ENCODE data around the gene DDR1. TPM values are rescaled to one million over a fixed set of nuclear protein-coding genes. Genes with fewer than 3 reads are reported as not detected.
A peak's percentile ranks its signal among the peaks of the same experiment; 100 is the strongest.

The DDR1 gene
- total RNA-seq, 1 experiment from 2014 or later, result 95.2 TPM

DNA sequence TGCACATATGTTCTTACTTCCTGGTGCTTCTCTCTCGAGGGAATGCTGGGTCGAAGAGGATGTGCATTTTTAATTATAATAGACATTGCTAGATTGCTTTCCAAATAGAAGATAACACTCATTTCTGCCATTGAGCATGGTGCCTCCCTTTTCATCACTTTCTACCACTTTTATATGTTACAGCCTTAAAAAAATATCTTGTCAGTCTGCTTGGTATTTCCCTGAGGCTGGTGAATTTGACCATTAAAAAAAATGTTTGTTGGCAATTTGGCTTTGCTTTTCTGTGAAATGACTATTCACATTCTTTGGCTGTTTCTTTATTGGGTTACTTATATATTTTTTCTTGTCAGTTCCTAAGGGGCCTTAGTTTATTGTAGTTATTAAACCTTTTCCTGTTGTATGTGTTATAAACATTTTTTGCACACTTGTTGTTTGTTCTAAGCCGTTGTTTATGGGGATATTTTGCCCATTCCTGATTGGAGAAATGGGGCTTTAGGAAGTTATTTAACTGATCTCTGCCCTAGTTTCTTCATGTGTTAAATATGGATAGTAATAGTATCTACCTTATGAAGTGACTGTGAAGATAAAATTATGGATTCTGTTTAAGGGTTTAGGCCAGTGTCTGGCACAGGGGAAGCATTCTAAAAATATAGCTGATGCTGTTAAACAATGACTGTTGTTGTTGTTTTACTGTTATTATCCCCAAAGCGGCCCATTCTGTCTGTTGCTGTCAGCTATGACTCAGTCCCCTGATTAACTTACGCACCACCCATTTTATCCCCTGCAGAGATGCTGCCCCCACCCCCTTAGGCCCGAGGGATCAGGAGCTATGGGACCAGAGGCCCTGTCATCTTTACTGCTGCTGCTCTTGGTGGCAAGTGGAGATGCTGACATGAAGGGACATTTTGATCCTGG, 3.8 kb downstream of the DDR1 start:
- Histone ChIP-seq H3K4me1 (ENCODE audit: control insufficient read depth, insufficient read depth, low read length) (peaks cover 32% of the 10 kb centered on the region), H3K27me3 (ENCODE audit: control insufficient read depth, insufficient read depth, low read length) (no peaks in the 10 kb centered on the region), H3K36me3 (ENCODE audit: control insufficient read depth, insufficient read depth, low read length) (no peaks in the 10 kb centered on the region), H3K9me3 (ENCODE audit: control insufficient read depth, insufficient read depth, low read depth, low read length) (no peaks in the 10 kb centered on the region), H3K27ac (ENCODE audit: low read length) (no peak overlapping the region), H3K4me3 (ENCODE audit: low read depth in 2 of 2, low read length in 2 of 2) (no peak overlapping the region)
- in situ Hi-C loops (cut with HindIII; ENCODE audit: low pct_unique_long_range_greater_than_20kb, low sequenced_read_pairs) (no loop called here), intact Hi-C loops (cut with micrococcal nuclease; ENCODE audit: unreplicated experiment) (no loop called here)
- TF ChIP-seq POLR2AphosphoS5 (IDR thresholded peaks at IDR 0.05; ENCODE audit: low read depth, low read length) (no peak), SIN3A (IDR thresholded peaks at IDR 0.05; ENCODE audit: borderline replicate concordance, insufficient read depth, low read depth, low read length) (no peak), TCF7L2 (IDR thresholded peaks at IDR 0.05; ENCODE audit: low read depth, low read length) (no peak)
- TF ChIP-seq, protein P1, sequence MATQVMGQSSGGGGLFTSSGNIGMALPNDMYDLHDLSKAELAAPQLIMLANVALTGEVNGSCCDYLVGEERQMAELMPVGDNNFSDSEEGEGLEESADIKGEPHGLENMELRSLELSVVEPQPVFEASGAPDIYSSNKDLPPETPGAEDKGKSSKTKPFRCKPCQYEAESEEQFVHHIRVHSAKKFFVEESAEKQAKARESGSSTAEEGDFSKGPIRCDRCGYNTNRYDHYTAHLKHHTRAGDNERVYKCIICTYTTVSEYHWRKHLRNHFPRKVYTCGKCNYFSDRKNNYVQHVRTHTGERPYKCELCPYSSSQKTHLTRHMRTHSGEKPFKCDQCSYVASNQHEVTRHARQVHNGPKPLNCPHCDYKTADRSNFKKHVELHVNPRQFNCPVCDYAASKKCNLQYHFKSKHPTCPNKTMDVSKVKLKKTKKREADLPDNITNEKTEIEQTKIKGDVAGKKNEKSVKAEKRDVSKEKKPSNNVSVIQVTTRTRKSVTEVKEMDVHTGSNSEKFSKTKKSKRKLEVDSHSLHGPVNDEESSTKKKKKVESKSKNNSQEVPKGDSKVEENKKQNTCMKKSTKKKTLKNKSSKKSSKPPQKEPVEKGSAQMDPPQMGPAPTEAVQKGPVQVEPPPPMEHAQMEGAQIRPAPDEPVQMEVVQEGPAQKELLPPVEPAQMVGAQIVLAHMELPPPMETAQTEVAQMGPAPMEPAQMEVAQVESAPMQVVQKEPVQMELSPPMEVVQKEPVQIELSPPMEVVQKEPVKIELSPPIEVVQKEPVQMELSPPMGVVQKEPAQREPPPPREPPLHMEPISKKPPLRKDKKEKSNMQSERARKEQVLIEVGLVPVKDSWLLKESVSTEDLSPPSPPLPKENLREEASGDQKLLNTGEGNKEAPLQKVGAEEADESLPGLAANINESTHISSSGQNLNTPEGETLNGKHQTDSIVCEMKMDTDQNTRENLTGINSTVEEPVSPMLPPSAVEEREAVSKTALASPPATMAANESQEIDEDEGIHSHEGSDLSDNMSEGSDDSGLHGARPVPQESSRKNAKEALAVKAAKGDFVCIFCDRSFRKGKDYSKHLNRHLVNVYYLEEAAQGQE (IDR thresholded peaks at IDR 0.05; ENCODE audit: insufficient read depth in 1 of 2, low read depth in 2 of 2, low read length in 1 of 2), result no peak
- TF ChIP-seq, protein P2, sequence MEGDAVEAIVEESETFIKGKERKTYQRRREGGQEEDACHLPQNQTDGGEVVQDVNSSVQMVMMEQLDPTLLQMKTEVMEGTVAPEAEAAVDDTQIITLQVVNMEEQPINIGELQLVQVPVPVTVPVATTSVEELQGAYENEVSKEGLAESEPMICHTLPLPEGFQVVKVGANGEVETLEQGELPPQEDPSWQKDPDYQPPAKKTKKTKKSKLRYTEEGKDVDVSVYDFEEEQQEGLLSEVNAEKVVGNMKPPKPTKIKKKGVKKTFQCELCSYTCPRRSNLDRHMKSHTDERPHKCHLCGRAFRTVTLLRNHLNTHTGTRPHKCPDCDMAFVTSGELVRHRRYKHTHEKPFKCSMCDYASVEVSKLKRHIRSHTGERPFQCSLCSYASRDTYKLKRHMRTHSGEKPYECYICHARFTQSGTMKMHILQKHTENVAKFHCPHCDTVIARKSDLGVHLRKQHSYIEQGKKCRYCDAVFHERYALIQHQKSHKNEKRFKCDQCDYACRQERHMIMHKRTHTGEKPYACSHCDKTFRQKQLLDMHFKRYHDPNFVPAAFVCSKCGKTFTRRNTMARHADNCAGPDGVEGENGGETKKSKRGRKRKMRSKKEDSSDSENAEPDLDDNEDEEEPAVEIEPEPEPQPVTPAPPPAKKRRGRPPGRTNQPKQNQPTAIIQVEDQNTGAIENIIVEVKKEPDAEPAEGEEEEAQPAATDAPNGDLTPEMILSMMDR (IDR thresholded peaks at IDR 0.05), result no peak
- POLR2A ChIA-PET, result no interaction called here
- ATAC-seq, result no peak
- BruUV-seq (replicated peaks), result TSS peak; percentile 36
- DNase-seq (ENCODE audit: low read depth, low spot score), result no peak
- CTCF ChIA-PET, result no interaction called here

DNA sequence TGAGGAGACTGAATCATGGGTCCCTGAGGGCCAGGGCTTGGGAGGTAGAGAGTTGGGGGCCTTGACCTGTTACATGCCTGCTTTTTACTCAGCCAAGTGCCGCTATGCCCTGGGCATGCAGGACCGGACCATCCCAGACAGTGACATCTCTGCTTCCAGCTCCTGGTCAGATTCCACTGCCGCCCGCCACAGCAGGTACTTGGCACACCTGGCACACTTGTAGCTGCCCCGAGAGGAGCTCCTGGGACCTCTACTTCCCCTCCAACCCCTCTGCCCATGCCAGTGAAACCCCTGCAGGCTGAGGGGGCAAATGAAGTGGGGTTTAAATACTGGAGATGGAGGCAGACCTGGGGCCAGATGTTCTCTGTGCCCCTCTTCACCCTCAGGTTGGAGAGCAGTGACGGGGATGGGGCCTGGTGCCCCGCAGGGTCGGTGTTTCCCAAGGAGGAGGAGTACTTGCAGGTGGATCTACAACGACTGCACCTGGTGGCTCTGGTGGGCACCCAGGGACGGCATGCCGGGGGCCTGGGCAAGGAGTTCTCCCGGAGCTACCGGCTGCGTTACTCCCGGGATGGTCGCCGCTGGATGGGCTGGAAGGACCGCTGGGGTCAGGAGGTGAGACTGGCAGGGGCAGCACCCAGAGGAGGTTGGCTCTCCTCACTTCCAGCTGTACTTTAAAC, 4.6 kb downstream of the DDR1 start:
- in situ Hi-C loops (cut with HindIII; ENCODE audit: low pct_unique_long_range_greater_than_20kb, low sequenced_read_pairs), result no loop called here
- POLR2A ChIA-PET, result no interaction called here

More for the DNA sequence above, 4.6 kb downstream of the DDR1 start:
- BruUV-seq (replicated peaks), result no TSS peak
- Histone ChIP-seq H3K4me3 (ENCODE audit: low read depth in 2 of 2, low read length in 2 of 2) (no peak overlapping the region), H3K36me3 (ENCODE audit: control insufficient read depth, insufficient read depth, low read length) (no peaks in the 10 kb centered on the region), H3K27ac (ENCODE audit: low read length) (no peak overlapping the region), H3K27me3 (ENCODE audit: control insufficient read depth, insufficient read depth, low read length) (no peaks in the 10 kb centered on the region), H3K9me3 (ENCODE audit: control insufficient read depth, insufficient read depth, low read depth, low read length) (no peaks in the 10 kb centered on the region), H3K4me1 (ENCODE audit: control insufficient read depth, insufficient read depth, low read length) (peaks cover 25% of the 10 kb centered on the region)
- DNase-seq (ENCODE audit: low read depth, low spot score) (no peak), ATAC-seq (no peak)
- intact Hi-C loops (cut with micrococcal nuclease; ENCODE audit: unreplicated experiment), result no loop called here
- CTCF ChIA-PET, result interaction anchor here (0.5 kb wide), 1 partner anchor 387 kb away, joined by 3 read pairs; no protein-coding TSS in a partner anchor
- TF ChIP-seq POLR2AphosphoS5 (IDR thresholded peaks at IDR 0.05; ENCODE audit: low read depth, low read length) (no peak), TCF7L2 (IDR thresholded peaks at IDR 0.05; ENCODE audit: low read depth, low read length) (no peak), SIN3A (IDR thresholded peaks at IDR 0.05; ENCODE audit: borderline replicate concordance, insufficient read depth, low read depth, low read length) (no peak)
- TF ChIP-seq, protein P1 (IDR thresholded peaks at IDR 0.05; ENCODE audit: insufficient read depth in 1 of 2, low read depth in 2 of 2, low read length in 1 of 2), result no peak
- TF ChIP-seq, protein P2 (IDR thresholded peaks at IDR 0.05), result no peak

Measured in Panc1 (cell line).